CD14-positive monocyte (primary cell): ENCODE data around the gene SLC22A13. TPM values are rescaled to one million over a fixed set of nuclear protein-coding genes. Genes with fewer than 3 reads are reported as not detected.

Experiments
- DNase-seq, 3 donors: peaks; one replicate each; pipeline ENCODE4 v3.0.0-alpha.2; 2011 to 2022
- H2AFZ ChIP-seq: 2 replicates; pipeline ENCODE4 v1.6.0; 2012; ENCODE audit warnings: mild to moderate bottlenecking, low read depth, low read length, inconsistent platforms; ENCODE audit not compliant: insufficient read depth, poor library complexity, severe bottlenecking
- H3K27ac ChIP-seq, 2 donors: 1 replicate in 1 of 2; 2 replicates in 1 of 2; pipeline ENCODE4 v1.5.1; 2012 to 2013; ENCODE audit warnings: low read length in 2 of 2, control low read depth in 1 of 2, inconsistent platforms in 1 of 2, low read depth in 1 of 2, mild to moderate bottlenecking in 1 of 2
- H3K27me3 ChIP-seq, 2 donors: one replicate each; pipeline versions ENCODE4 v1.6.0 to v1.6.1; 2011 to 2013; ENCODE audit warnings: low read length in 2 of 2; ENCODE audit not compliant: control insufficient read depth in 2 of 2, insufficient read depth in 2 of 2
- H3K36me3 ChIP-seq, 2 donors: replicated peaks in 1 of 2; 1 replicate in 1 of 2; 2 replicates in 1 of 2; pipeline versions ENCODE4 v1.5.1 to v1.6.1; 2012 to 2013; ENCODE audit warnings: low read length in 2 of 2, control low read depth in 1 of 2, inconsistent platforms in 1 of 2, mild to moderate bottlenecking in 1 of 2; ENCODE audit not compliant: insufficient read depth in 2 of 2, control insufficient read depth in 1 of 2
- H3K4me1 ChIP-seq, 2 donors: 1 replicate in 1 of 2; 2 replicates in 1 of 2; pipeline versions ENCODE4 v1.5.1 to v1.6.1; 2012 to 2013; ENCODE audit warnings: low read length in 2 of 2, control low read depth in 1 of 2, inconsistent platforms in 1 of 2, mild to moderate bottlenecking in 1 of 2, moderate library complexity in 1 of 2; ENCODE audit not compliant: insufficient read depth in 2 of 2, control insufficient read depth in 1 of 2
- H3K4me2 ChIP-seq: replicated peaks from 2 replicates; pipeline ENCODE3; 2012; ENCODE audit warnings: low read length, moderate library complexity, mild to moderate bottlenecking; ENCODE audit not compliant: poor library complexity, severe bottlenecking; ENCODE audit errors: extremely low read depth
- H3K4me3 ChIP-seq, 3 experiments: fragments of 200-600 bp in 1 of 3; sonication (generic) in 1 of 3; replicated peaks in 1 of 3; 1 replicate in 2 of 3; 2 replicates in 1 of 3; pipeline ENCODE4 v1.5.1; 2011 to 2013; ENCODE audit warnings: low read length in 3 of 3, mild to moderate bottlenecking in 3 of 3, control low read depth in 2 of 3, low read depth in 2 of 3, inconsistent platforms in 1 of 3, moderate library complexity in 1 of 3
- H3K79me2 ChIP-seq: 2 replicates; pipeline ENCODE4 v1.6.0; 2012; ENCODE audit warnings: mild to moderate bottlenecking, control low read depth, inconsistent platforms, low read length, moderate library complexity; ENCODE audit not compliant: insufficient read depth
- H3K9ac ChIP-seq: 2 replicates; pipeline ENCODE4 v1.6.0; 2017; ENCODE audit warnings: low read length, mild to moderate bottlenecking; ENCODE audit not compliant: insufficient read depth, poor library complexity, severe bottlenecking
- H3K9me3 ChIP-seq, 2 donors: replicated peaks in 1 of 2; 1 replicate in 1 of 2; 2 replicates in 1 of 2; pipeline versions ENCODE4 v1.5.1 to v1.6.1; 2012 to 2013; ENCODE audit warnings: low read length in 2 of 2, control low read depth in 1 of 2; ENCODE audit not compliant: control insufficient read depth in 1 of 2, insufficient read depth in 1 of 2
- H4K20me1 ChIP-seq: 2 replicates; pipeline ENCODE4 v1.6.0; 2012; ENCODE audit warnings: mild to moderate bottlenecking, low read length, control low read depth, moderate library complexity; ENCODE audit not compliant: insufficient read depth
- H3K27ac Mint-ChIP-seq, 7 donors: one replicate each; pipeline ENCODE4 v1.8.0; 2020; ENCODE audit warnings: mild to moderate bottlenecking in 7 of 7, mixed read lengths in 7 of 7, moderate library complexity in 6 of 7, inconsistent platforms in 2 of 7
- H3K27me3 Mint-ChIP-seq, 3 donors: one replicate each; pipeline ENCODE4 v1.8.0; 2021 to 2022; ENCODE audit warnings: low read depth in 3 of 3, mild to moderate bottlenecking in 3 of 3, mixed read lengths in 3 of 3, moderate library complexity in 3 of 3, inconsistent platforms in 1 of 3
- H3K36me3 Mint-ChIP-seq, 2 donors: one replicate each; pipeline ENCODE4 v1.8.0; 2020; ENCODE audit warnings: mixed read lengths in 2 of 2, inconsistent platforms in 1 of 2, mild to moderate bottlenecking in 1 of 2
- H3K4me1 Mint-ChIP-seq: one replicate; pipeline ENCODE4 v1.8.0; 2020; ENCODE audit warnings: mild to moderate bottlenecking, mixed read lengths
- H3K4me3 Mint-ChIP-seq, 2 donors: one replicate each; pipeline ENCODE4 v1.8.0; 2020; ENCODE audit warnings: mild to moderate bottlenecking in 2 of 2, mixed read lengths in 2 of 2, moderate library complexity in 1 of 2
- H3K9me3 Mint-ChIP-seq, 7 donors: one replicate each; pipeline ENCODE4 v1.8.0; 2020 to 2022; ENCODE audit warnings: mixed read lengths in 7 of 7, mild to moderate bottlenecking in 6 of 7, moderate library complexity in 6 of 7, inconsistent platforms in 2 of 7
- CTCF ChIP-seq: fragments of 200-600 bp; IDR thresholded peaks from one replicate; pipeline ENCODE4 v1.8.0; 2022; ENCODE audit warnings: antibody characterized with exemption, mild to moderate bottlenecking
- WGBS: methylation state at CpG from one replicate; pipeline ENCODE4 v1.1.5; 2013; ENCODE audit warnings: missing lambda C conversion rate; ENCODE audit not compliant: insufficient coverage; 5-methylcytosine and 5-hydroxymethylcytosine counted together
- intact Hi-C, 2 donors: fragments of 100-400 bp; cut with micrococcal nuclease; formaldehyde crosslinking; loops; one replicate each; pipeline versions ENCODE4 v1.15.0 to v1.15.1; 2023
- polyA plus RNA-seq, 3 donors: library from polyadenylated mRNA; depleted of rRNA in 1 of 3; unstranded in 2 of 3; stranded (reverse) in 1 of 3; fragments of 300-500 nt in 2 of 3; fragments of >200 nt in 1 of 3; fragmentation: Illumina TruSeq in 2 of 3; gene quantifications; 1 replicate in 2 of 3; 2 replicates in 1 of 3; pipeline ENCODE4 v1.2.3, GENCODE V29; 2012 to 2021

SLC22A13 gene
- polyA plus RNA-seq, 3 donors: 0.19 TPM; not detected in 2

- no peak overlapping the region for H2AFZ ChIP-seq
- H3K9me3 ChIP-seq: no peaks in the 10 kb centered on the region
- no peak overlapping the region for H3K27ac ChIP-seq
- Mint-ChIP-seq H3K36me3 (no peaks in the 10 kb centered on the region), H3K27me3 (peaks cover 0 to 6% (median 2%) of the 10 kb centered on the region in 3 donors), H3K9me3 (peaks cover 0 to 6% (median 4%) of the 10 kb centered on the region in 7 donors), H3K27ac (peak overlapping the region in 2 of 7 donors; percentile 11 to 13), H3K4me3 (no peak overlapping the region), H3K4me1 (peaks cover 16% of the 10 kb centered on the region)
- H3K4me2 ChIP-seq: no peak overlapping the region
- no peak for TF ChIP-seq CTCF
- H3K36me3 ChIP-seq: no peaks in the 10 kb centered on the region
- H3K4me3 ChIP-seq: no peak overlapping the region
- DNase-seq: no peak
- intact Hi-C loops: no loop called here
- no peak overlapping the region for H3K9ac ChIP-seq
- H3K27me3 ChIP-seq: no peaks in the 10 kb centered on the region
- WGBS: 90% methylated on average over 3 of the region's 5 CpGs
- peaks cover 15 to 17% of the 10 kb centered on the region in 2 donors for H3K4me1 ChIP-seq
- no peaks in the 10 kb centered on the region for H4K20me1 ChIP-seq
- H3K79me2 ChIP-seq: no peaks in the 10 kb centered on the region
Measured at GRCh38 chr3:38306941-38307340, 41.3 kb downstream of the SLC22A13 start.

GRCh38 chr3:38307599-38307998 is 42.0 kb downstream of the SLC22A13 start:
- H3K4me1 ChIP-seq: peaks cover 18 to 23% of the 10 kb centered on the region in 2 donors
- no peaks in the 10 kb centered on the region for H3K36me3 ChIP-seq
- no peak overlapping the region for H2AFZ ChIP-seq
- H3K79me2 ChIP-seq: no peaks in the 10 kb centered on the region
- no peaks in the 10 kb centered on the region for H4K20me1 ChIP-seq
- intact Hi-C loops: no loop called here
- no peaks in the 10 kb centered on the region for H3K27me3 ChIP-seq
- Mint-ChIP-seq H3K4me3 (no peak overlapping the region), H3K36me3 (no peaks in the 10 kb centered on the region), H3K9me3 (peaks cover 0 to 6% (median 4%) of the 10 kb centered on the region in 7 donors), H3K27me3 (peaks cover 0 to 4% (median 2%) of the 10 kb centered on the region in 3 donors), H3K4me1 (peaks cover 23% of the 10 kb centered on the region), H3K27ac (no peak overlapping the region)
- no peaks in the 10 kb centered on the region for H3K9me3 ChIP-seq
- DNase-seq: no peak
- H3K9ac ChIP-seq: no peak overlapping the region
- 88% methylated on average over 11 of the region's 12 CpGs for WGBS
- TF ChIP-seq CTCF: no peak
- no peak overlapping the region for H3K27ac ChIP-seq
- H3K4me3 ChIP-seq: no peak overlapping the region
- H3K4me2 ChIP-seq: no peak overlapping the region
